GM23338 (cell line): ENCODE measurements around the gene C17orf78. TPM values are rescaled to one million over a fixed set of nuclear protein-coding genes. Genes with fewer than 3 reads are reported as not detected.

Source experiments
- ATAC-seq: fragments of 200-7000 bp; cut with Tn5 transposase; 3 replicates; pipeline ENCODE4 v1.9.1; 2020
- DNase-seq: peaks from one replicate; pipeline ENCODE4 v3.0.0-alpha.2; 2015; ENCODE audit warnings: low spot score
- H2AFZ ChIP-seq: fragments of 200-600 bp; sonication (generic); 2 replicates; pipeline ENCODE4 v1.8.0; 2016; ENCODE audit warnings: antibody characterized with exemption, mild to moderate bottlenecking, moderate library complexity
- H3F3A ChIP-seq: fragments of 200-600 bp; sonication (generic); replicated peaks from 2 replicates; pipeline ENCODE4 v1.8.0; 2017; ENCODE audit warnings: antibody characterized with exemption, mixed run types, low read depth
- H3K27ac ChIP-seq: fragments of 200-600 bp; sonication (generic); 2 replicates; pipeline ENCODE4 v1.6.1; 2016; ENCODE audit warnings: low read depth
- H3K27me3 ChIP-seq: fragments of 200-600 bp; sonication (generic); 2 replicates; pipeline ENCODE4 v1.8.0; 2016; ENCODE audit warnings: mild to moderate bottlenecking, mixed run types, moderate library complexity; ENCODE audit not compliant: insufficient read depth
- H3K36me3 ChIP-seq: fragments of 200-600 bp; sonication (generic); 2 replicates; pipeline ENCODE4 v1.8.0; 2016; ENCODE audit warnings: mild to moderate bottlenecking; ENCODE audit not compliant: insufficient read depth
- H3K4me1 ChIP-seq: fragments of 200-600 bp; sonication (generic); 2 replicates; pipeline ENCODE4 v1.8.0; 2016; ENCODE audit warnings: mild to moderate bottlenecking, moderate library complexity; ENCODE audit not compliant: insufficient read depth
- H3K4me2 ChIP-seq: fragments of 200-600 bp; sonication (generic); 2 replicates; pipeline ENCODE4 v1.7.1; 2017; ENCODE audit warnings: mixed run types
- H3K4me3 ChIP-seq: fragments of 200-600 bp; sonication (generic); 2 replicates; pipeline ENCODE4 v1.6.1; 2016; ENCODE audit warnings: mixed run types
- H3K79me2 ChIP-seq: fragments of 200-600 bp; sonication (generic); replicated peaks from 2 replicates; pipeline ENCODE4 v1.8.0; 2017; ENCODE audit warnings: mild to moderate bottlenecking; ENCODE audit not compliant: insufficient read depth
- H3K9me2 ChIP-seq: fragments of 200-600 bp; sonication (generic); 2 replicates; pipeline ENCODE4 v1.8.0; 2017; ENCODE audit not compliant: insufficient read depth
- H4K20me1 ChIP-seq: fragments of 200-600 bp; sonication (generic); replicated peaks from 2 replicates; pipeline ENCODE4 v1.8.0; 2017; ENCODE audit warnings: mild to moderate bottlenecking; ENCODE audit not compliant: insufficient read depth
- H3K27ac Mint-ChIP-seq: 2 replicates; pipeline ENCODE4 v1.8.0; 2020; ENCODE audit warnings: inconsistent platforms, mild to moderate bottlenecking, moderate library complexity, mixed read lengths
- H3K27me3 Mint-ChIP-seq: 3 replicates; pipeline ENCODE4 v1.8.0; 2022; ENCODE audit warnings: low read depth, mild to moderate bottlenecking, moderate library complexity, mixed read lengths, inconsistent platforms; ENCODE audit not compliant: insufficient read depth, poor library complexity
- H3K36me3 Mint-ChIP-seq: 3 replicates; pipeline ENCODE4 v1.8.0; 2021; ENCODE audit warnings: low read depth, mild to moderate bottlenecking, inconsistent platforms, moderate library complexity, mixed read lengths
- H3K4me1 Mint-ChIP-seq: 3 replicates; pipeline ENCODE4 v1.8.0; 2020; ENCODE audit warnings: mild to moderate bottlenecking, inconsistent platforms, mixed read lengths
- H3K4me3 Mint-ChIP-seq: 3 replicates; pipeline ENCODE4 v1.8.0; 2021; ENCODE audit warnings: moderate library complexity, mild to moderate bottlenecking, inconsistent platforms, mixed read lengths
- H3K9me3 Mint-ChIP-seq: 3 replicates; pipeline ENCODE4 v1.8.0; 2020; ENCODE audit warnings: moderate library complexity, mild to moderate bottlenecking, inconsistent platforms, mixed read lengths
- CREB1 ChIP-seq: fragments of 250-450 bp; sonication (Bioruptor Pico); IDR thresholded peaks from 2 replicates; pipeline ENCODE4 v1.5.0; 2020; ENCODE audit warnings: low read depth, mild to moderate bottlenecking, moderate library complexity
- EZH2 ChIP-seq: fragments of 200-600 bp; sonication (generic); IDR thresholded peaks from one replicate; pipeline ENCODE4 v1.8.0; 2017; ENCODE audit warnings: antibody characterized with exemption, mild to moderate bottlenecking, low read depth; ENCODE audit not compliant: unreplicated experiment
- EZH2phosphoT487 ChIP-seq: fragments of 200-600 bp; sonication (generic); IDR thresholded peaks from one replicate; pipeline ENCODE4 v1.8.1; 2018; ENCODE audit warnings: antibody characterized with exemption; ENCODE audit not compliant: unreplicated experiment
- JUNB ChIP-seq: IDR thresholded peaks from one replicate; pipeline ENCODE4 v1.6.1; 2016; ENCODE audit warnings: antibody characterized with exemption; ENCODE audit not compliant: unreplicated experiment
- NANOG ChIP-seq: IDR thresholded peaks from 2 replicates; pipeline ENCODE4 v1.6.1; 2016; ENCODE audit warnings: antibody characterized with exemption, borderline replicate concordance
- POLR2AphosphoS5 ChIP-seq: IDR thresholded peaks from 2 replicates; pipeline ENCODE4 v1.6.1; 2016; ENCODE audit warnings: antibody characterized with exemption, low read depth
- STAT1 ChIP-seq: IDR thresholded peaks from one replicate; pipeline ENCODE4 v1.6.1; 2016; ENCODE audit warnings: antibody characterized with exemption; ENCODE audit not compliant: unreplicated experiment
- ZNF114 ChIP-seq: fragments of 250-450 bp; sonication (Bioruptor Pico); IDR thresholded peaks from 2 replicates; pipeline ENCODE4 v1.5.0; 2020; ENCODE audit warnings: mild to moderate bottlenecking, moderate library complexity
- ZNF331 ChIP-seq: fragments of 250-450 bp; sonication (Bioruptor Pico); IDR thresholded peaks from 2 replicates; pipeline ENCODE4 v1.5.0; 2020; ENCODE audit warnings: low read depth, mild to moderate bottlenecking, moderate library complexity
- polyA plus RNA-seq: library from polyadenylated mRNA; unstranded; fragments of >200 nt; fragmentation: Nextera tagmentation; extraction: Ambion mirVana; gene quantifications from 2 replicates; pipeline ENCODE4 v1.2.1, GENCODE V29; 2016
- total RNA-seq: library from RNA; depleted of rRNA; stranded (reverse); fragments of >200 nt; shearing (Covaris generic); gene quantifications from 2 replicates; pipeline ENCODE4 v1.2.3, GENCODE V29; 2014
- TF ChIP-seq, protein P1 (sequence below): IDR thresholded peaks from 2 replicates; pipeline ENCODE4 v1.6.1; 2016; ENCODE audit warnings: antibody characterized with exemption
- TF ChIP-seq, protein P2 (sequence below): IDR thresholded peaks from one replicate; pipeline ENCODE4 v1.6.1; 2018; ENCODE audit warnings: antibody characterized with exemption; ENCODE audit not compliant: unreplicated experiment
- TF ChIP-seq, protein P3 (sequence below): fragments of 250-450 bp; sonication (Bioruptor Pico); IDR thresholded peaks from 2 replicates; pipeline ENCODE4 v1.5.0; 2020; ENCODE audit warnings: mild to moderate bottlenecking, moderate library complexity
- TF ChIP-seq, protein P4 (sequence below), 2 experiments: fragments of 200-600 bp in 1 of 2; sonication (generic) in 1 of 2; conservative IDR thresholded peaks; 2 replicates each; pipeline versions ENCODE4 v1.5.1 to v1.6.1; 2016 to 2017; ENCODE audit warnings: antibody characterized with exemption in 2 of 2, low read depth in 2 of 2, mild to moderate bottlenecking in 2 of 2, moderate library complexity in 1 of 2

Gene C17orf78
- total and polyA plus RNA-seq, 2 experiments from 2014 or later = 0.19 TPM; not detected in 1

DNA sequence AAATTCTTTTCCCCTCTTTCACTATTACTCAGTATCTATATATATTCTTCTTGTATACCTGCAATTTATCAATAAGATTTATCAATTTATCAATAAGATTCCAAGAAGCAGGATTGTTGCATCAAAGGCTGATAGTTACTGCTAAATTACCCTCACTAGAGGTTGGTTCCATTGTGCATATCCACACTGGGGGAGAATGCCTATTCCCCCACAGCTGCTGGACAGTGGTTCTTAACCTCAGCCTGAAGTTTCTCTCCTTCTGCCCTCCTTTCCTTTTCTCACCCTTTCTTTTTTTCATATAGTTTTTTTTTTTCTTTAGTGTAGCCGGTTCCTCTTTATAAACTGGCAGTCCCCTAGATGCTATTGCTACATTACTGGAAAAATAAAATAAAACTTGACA is 6.3 kb downstream of the C17orf78 start:
- H3K4me1 ChIP-seq = no peaks in the 10 kb centered on the region
- no peak for TF ChIP-seq ZNF331 (CRISPR knock-in tag)
- no peak for TF ChIP-seq POLR2AphosphoS5
- TF ChIP-seq, protein P1, sequence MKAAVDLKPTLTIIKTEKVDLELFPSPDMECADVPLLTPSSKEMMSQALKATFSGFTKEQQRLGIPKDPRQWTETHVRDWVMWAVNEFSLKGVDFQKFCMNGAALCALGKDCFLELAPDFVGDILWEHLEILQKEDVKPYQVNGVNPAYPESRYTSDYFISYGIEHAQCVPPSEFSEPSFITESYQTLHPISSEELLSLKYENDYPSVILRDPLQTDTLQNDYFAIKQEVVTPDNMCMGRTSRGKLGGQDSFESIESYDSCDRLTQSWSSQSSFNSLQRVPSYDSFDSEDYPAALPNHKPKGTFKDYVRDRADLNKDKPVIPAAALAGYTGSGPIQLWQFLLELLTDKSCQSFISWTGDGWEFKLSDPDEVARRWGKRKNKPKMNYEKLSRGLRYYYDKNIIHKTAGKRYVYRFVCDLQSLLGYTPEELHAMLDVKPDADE = no peak
- TF ChIP-seq NANOG = no peak
- no peak for TF ChIP-seq STAT1
- no peak for TF ChIP-seq EZH2phosphoT487
- TF ChIP-seq, protein P2, sequence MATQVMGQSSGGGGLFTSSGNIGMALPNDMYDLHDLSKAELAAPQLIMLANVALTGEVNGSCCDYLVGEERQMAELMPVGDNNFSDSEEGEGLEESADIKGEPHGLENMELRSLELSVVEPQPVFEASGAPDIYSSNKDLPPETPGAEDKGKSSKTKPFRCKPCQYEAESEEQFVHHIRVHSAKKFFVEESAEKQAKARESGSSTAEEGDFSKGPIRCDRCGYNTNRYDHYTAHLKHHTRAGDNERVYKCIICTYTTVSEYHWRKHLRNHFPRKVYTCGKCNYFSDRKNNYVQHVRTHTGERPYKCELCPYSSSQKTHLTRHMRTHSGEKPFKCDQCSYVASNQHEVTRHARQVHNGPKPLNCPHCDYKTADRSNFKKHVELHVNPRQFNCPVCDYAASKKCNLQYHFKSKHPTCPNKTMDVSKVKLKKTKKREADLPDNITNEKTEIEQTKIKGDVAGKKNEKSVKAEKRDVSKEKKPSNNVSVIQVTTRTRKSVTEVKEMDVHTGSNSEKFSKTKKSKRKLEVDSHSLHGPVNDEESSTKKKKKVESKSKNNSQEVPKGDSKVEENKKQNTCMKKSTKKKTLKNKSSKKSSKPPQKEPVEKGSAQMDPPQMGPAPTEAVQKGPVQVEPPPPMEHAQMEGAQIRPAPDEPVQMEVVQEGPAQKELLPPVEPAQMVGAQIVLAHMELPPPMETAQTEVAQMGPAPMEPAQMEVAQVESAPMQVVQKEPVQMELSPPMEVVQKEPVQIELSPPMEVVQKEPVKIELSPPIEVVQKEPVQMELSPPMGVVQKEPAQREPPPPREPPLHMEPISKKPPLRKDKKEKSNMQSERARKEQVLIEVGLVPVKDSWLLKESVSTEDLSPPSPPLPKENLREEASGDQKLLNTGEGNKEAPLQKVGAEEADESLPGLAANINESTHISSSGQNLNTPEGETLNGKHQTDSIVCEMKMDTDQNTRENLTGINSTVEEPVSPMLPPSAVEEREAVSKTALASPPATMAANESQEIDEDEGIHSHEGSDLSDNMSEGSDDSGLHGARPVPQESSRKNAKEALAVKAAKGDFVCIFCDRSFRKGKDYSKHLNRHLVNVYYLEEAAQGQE = no peak
- TF ChIP-seq ZNF114 = no peak
- TF ChIP-seq, protein P3, sequence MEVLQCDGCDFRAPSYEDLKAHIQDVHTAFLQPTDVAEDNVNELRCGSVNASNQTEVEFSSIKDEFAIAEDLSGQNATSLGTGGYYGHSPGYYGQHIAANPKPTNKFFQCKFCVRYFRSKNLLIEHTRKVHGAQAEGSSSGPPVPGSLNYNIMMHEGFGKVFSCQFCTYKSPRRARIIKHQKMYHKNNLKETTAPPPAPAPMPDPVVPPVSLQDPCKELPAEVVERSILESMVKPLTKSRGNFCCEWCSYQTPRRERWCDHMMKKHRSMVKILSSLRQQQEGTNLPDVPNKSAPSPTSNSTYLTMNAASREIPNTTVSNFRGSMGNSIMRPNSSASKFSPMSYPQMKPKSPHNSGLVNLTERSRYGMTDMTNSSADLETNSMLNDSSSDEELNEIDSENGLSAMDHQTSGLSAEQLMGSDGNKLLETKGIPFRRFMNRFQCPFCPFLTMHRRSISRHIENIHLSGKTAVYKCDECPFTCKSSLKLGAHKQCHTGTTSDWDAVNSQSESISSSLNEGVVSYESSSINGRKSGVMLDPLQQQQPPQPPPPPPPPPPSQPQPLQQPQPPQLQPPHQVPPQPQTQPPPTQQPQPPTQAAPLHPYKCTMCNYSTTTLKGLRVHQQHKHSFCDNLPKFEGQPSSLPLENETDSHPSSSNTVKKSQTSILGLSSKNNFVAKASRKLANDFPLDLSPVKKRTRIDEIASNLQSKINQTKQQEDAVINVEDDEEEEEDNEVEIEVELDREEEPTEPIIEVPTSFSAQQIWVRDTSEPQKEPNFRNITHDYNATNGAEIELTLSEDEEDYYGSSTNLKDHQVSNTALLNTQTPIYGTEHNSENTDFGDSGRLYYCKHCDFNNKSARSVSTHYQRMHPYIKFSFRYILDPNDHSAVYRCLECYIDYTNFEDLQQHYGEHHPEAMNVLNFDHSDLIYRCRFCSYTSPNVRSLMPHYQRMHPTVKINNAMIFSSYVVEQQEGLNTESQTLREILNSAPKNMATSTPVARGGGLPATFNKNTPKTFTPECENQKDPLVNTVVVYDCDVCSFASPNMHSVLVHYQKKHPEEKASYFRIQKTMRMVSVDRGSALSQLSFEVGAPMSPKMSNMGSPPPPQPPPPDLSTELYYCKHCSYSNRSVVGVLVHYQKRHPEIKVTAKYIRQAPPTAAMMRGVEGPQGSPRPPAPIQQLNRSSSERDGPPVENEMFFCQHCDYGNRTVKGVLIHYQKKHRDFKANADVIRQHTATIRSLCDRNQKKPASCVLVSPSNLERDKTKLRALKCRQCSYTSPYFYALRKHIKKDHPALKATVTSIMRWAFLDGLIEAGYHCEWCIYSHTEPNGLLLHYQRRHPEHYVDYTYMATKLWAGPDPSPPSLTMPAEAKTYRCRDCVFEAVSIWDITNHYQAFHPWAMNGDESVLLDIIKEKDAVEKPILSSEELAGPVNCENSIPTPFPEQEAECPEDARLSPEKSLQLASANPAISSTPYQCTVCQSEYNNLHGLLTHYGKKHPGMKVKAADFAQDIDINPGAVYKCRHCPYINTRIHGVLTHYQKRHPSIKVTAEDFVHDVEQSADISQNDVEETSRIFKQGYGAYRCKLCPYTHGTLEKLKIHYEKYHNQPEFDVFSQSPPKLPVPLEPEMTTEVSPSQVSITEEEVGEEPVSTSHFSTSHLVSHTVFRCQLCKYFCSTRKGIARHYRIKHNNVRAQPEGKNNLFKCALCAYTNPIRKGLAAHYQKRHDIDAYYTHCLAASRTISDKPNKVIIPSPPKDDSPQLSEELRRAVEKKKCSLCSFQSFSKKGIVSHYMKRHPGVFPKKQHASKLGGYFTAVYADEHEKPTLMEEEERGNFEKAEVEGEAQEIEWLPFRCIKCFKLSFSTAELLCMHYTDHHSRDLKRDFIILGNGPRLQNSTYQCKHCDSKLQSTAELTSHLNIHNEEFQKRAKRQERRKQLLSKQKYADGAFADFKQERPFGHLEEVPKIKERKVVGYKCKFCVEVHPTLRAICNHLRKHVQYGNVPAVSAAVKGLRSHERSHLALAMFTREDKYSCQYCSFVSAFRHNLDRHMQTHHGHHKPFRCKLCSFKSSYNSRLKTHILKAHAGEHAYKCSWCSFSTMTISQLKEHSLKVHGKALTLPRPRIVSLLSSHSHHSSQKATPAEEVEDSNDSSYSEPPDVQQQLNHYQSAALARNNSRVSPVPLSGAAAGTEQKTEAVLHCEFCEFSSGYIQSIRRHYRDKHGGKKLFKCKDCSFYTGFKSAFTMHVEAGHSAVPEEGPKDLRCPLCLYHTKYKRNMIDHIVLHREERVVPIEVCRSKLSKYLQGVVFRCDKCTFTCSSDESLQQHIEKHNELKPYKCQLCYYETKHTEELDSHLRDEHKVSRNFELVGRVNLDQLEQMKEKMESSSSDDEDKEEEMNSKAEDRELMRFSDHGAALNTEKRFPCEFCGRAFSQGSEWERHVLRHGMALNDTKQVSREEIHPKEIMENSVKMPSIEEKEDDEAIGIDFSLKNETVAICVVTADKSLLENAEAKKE (CRISPR knock-in tag) = no peak
- no peak for TF ChIP-seq CREB1 (CRISPR knock-in tag)
- no peak for TF ChIP-seq EZH2
- TF ChIP-seq JUNB = no peak
- TF ChIP-seq, protein P4, sequence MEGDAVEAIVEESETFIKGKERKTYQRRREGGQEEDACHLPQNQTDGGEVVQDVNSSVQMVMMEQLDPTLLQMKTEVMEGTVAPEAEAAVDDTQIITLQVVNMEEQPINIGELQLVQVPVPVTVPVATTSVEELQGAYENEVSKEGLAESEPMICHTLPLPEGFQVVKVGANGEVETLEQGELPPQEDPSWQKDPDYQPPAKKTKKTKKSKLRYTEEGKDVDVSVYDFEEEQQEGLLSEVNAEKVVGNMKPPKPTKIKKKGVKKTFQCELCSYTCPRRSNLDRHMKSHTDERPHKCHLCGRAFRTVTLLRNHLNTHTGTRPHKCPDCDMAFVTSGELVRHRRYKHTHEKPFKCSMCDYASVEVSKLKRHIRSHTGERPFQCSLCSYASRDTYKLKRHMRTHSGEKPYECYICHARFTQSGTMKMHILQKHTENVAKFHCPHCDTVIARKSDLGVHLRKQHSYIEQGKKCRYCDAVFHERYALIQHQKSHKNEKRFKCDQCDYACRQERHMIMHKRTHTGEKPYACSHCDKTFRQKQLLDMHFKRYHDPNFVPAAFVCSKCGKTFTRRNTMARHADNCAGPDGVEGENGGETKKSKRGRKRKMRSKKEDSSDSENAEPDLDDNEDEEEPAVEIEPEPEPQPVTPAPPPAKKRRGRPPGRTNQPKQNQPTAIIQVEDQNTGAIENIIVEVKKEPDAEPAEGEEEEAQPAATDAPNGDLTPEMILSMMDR (conservative IDR thresholded peaks at IDR 0.05; ENCODE audit: low read depth in 2 of 2) = no peak

More for the DNA sequence above, 6.3 kb downstream of the C17orf78 start:
- no peak for ATAC-seq
- no peaks in the 10 kb centered on the region for H4K20me1 ChIP-seq
- no peak overlapping the region for H3K27ac Mint-ChIP-seq
- peaks cover 4% of the 10 kb centered on the region for H3K27me3 Mint-ChIP-seq
- H3F3A ChIP-seq = no peaks in the 10 kb centered on the region
- H3K4me1 Mint-ChIP-seq = no peaks in the 10 kb centered on the region
- H3K4me3 Mint-ChIP-seq = no peak overlapping the region
- H3K27ac ChIP-seq = no peak overlapping the region
- no peak for DNase-seq
- H3K36me3 ChIP-seq = no peaks in the 10 kb centered on the region
- no peaks in the 10 kb centered on the region for H3K79me2 ChIP-seq
- no peak overlapping the region for H3K4me3 ChIP-seq
- no peaks in the 10 kb centered on the region for H3K9me3 Mint-ChIP-seq
- no peak overlapping the region for H3K4me2 ChIP-seq
- no peaks in the 10 kb centered on the region for H3K36me3 Mint-ChIP-seq
- no peak overlapping the region for H2AFZ ChIP-seq
- H3K9me2 ChIP-seq = no peaks in the 10 kb centered on the region
- no peaks in the 10 kb centered on the region for H3K27me3 ChIP-seq
